ENCODE data around the gene LRRC8E.

LRRC8E gene

GRCh38 chr19:7867092-7867844 is 21.0 kb upstream of the LRRC8E start:
- in situ Hi-C loops (cut with MboI; ENCODE audit: low sequenced_read_pairs): no loop called here

DNA sequence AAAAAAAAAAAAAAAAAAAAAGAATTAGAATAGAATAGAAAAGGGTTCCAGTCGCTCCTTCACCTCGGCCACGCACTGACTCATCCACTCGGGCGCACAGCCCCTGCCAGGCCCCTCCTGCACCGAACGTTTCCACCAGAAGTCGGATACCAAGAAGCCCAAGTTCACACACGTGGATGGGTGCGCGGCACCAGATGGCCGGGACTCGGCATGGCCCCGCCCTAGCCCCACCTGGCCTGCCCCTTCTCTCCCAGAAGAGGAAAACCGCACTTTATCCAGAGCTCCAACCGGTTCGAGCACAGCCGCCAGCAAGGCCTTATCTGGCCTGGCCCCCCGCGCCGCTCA is 20.0 kb upstream of the LRRC8E start:
- in situ Hi-C loops (cut with MboI; ENCODE audit: low sequenced_read_pairs): no loop called here

- in situ Hi-C loops (cut with MboI; ENCODE audit: low sequenced_read_pairs): no loop called here
Observed at GRCh38 chr19:7868671-7869452, 19.4 kb upstream of the LRRC8E start.

DNA sequence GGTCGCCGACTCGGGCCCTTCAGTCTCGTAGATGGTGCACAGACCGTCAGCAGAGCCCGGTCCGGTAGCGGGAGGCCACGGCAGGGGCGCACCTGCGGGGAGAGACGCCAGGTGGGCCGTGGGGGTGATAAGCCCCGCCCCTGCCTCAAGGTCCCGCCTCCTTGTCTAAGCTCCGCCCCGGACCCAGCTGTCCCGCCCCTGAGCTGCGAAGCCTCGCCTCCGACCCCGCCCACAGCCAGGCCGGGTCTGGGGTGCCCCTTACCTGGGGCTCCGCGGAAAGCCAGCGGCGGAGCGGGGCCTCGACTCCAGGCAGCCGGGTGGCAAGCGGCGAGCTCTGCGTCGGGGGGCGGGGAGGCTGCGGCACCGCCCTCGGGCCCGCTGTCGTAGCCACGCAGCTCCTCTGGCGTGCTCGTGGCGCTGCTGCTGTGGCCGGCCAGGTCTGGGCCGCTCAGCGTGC is 18.8 kb upstream of the LRRC8E start:
- in situ Hi-C loops (cut with MboI; ENCODE audit: low sequenced_read_pairs): no loop called here

DNA sequence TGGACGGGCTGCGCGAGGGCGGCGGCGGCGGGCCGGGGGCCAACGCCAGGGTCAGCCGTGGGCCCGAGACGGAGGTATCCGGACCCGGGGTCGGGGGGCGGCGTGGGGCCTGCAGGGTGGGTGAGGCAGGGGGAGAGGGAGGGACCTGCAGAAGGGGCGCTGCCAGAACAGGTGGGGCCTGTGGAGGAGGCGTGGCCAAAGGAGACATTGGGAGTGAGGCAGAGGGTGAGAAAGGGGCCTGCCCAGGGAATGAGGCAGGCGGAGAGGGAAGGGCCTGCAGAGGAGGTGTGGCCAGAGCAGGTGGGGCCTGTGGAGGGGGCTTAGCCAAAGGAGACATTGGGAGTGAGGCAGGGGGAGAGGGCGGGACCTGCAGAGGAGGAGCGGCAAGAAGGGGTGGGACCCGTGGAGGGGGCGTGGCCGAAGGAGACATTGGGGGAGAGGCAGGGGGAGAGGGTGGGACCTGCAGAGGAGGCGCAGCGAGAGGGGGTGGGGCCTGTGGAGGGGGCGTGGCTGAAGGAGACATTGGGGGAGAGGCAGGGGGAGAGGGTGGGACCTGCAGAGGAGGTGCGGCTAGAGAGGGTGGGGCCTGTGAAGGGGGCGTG is 18.3 kb upstream of the LRRC8E start:
- in situ Hi-C loops (cut with MboI; ENCODE audit: low sequenced_read_pairs): no loop called here

- in situ Hi-C loops (cut with MboI; ENCODE audit: low sequenced_read_pairs): no loop called here
Observed at GRCh38 chr19:7870571-7871436, 17.5 kb upstream of the LRRC8E start.

DNA sequence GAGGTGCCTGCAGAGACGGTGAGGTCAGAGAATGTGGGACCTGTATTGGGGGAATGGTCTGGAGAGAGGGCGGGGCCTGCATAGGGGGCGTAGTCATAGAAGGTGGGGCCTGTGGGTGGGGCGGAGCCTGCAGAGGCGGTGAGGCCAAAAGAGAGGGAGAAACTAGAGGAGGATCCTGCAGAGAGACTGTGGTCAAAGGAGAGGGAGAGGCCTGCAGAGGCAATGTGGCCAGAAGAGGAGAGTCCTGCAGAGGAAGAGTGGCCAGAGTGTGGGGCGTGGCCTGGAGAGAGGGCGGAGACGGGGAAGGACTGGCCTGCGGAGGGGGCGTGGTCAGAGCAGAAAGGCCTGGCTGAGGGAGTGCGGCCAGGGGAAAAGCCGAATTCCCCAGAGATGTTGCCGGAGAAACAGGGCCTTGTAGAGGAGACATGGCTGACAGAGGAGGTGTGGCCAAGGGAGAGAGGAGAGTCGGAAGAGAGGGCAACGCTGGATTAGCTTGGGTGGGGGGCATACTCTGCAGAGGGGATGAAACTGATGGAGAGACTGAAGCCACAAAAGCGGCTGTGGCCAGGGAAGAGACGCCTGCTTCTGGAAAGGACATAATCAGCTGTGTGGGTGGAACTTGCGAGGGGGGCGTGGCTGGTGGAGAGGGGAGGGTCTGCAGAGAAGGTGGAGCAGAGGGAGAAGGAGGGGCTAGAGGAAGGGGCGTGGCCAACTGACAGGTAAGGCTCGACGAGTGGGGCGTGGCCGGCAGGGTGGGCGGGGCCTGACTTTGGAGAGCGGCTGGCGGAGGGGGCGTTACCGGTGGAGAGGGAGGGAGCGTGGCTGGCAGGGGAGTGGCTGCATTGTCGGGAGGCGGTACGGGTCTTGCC is 16.6 kb upstream of the LRRC8E start:
- in situ Hi-C loops (cut with MboI; ENCODE audit: low sequenced_read_pairs): no loop called here

GRCh38 chr19:7872306-7873204 is 15.8 kb upstream of the LRRC8E start:
- in situ Hi-C loops (cut with MboI; ENCODE audit: low sequenced_read_pairs): no loop called here

DNA sequence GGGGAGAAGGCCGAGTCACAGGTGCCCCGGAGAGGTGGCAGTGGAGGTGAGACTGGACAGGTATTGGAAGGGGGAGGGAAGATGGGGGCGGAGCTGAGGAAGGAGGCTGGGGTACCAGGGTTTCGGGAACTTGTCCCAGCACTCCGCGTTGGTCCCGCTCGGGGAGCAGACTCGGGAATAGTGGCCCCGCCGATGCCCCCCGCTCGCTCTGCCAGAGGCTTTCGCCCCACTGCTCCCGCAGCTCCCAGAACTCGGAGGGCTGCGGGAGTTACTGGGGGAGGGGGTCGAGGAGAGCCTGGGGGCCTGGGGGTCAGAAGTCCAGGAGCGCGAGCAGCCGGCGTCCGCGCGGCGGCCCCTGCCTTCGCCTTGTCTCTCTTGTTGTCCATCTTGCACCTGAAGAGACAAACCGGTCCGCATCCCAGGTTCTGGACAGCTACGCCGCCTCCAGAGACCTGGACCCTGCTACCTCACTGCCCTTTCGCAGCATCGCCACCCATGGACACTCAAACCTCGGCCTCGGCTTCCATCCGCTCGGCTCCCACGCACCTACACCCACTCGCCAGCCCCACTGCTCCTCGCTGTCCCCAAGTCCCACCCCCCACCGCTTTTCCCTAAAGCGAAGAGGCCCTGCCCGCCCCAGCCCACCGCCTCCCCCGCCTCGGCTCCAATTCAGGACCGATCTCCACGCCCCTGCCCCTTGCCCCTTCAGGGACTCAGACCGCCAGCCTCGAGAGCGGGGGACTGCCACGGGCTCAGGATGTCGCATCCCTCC is 14.8 kb upstream of the LRRC8E start:
- in situ Hi-C loops (cut with MboI; ENCODE audit: low sequenced_read_pairs): no loop called here

DNA sequence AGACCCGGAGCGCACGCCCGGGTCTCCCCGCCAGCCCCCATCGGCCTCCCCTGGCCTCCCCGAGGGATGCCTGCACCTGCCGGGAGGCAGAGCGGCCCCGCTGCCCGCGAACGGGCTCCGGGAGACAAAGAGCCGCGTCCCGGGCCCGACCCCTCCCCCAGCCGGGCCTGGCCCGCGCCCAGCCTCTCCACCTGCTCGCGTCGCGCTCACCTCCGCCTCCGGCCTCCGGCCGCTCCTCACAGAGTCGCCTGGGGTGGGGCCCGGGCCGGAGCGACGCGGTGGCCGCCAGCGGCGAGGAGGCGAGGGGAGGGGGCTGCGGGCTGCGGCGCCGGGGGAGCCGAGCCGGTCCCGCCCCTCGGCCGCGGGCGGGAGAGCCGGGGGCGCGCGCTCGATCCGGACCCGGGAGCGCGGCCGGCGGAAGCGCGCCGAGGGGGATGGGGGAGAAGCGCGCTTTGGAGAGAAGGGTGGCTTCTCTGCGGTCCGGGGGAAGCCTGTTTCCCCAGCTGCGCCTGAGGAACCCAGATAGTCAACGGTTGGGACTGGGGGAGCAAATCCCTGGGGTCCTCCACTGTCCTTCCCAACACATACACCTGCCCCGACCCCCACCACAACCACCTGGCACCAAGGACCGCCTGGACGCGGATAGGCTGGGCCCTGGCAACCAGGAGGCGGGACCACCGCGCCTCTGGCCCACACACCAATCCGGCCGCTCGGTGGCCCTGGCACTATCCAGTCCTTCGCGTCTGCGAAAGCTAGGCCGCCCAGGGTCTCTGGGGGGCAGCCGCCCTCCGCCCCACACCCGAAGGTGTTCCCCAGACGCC is 14.0 kb upstream of the LRRC8E start, which contains the start of gene PRR36:
Gene PRR36, minus strand, starts transcription at position 315 of the 821 bp plus-strand sequence. CDS start 701 bp downstream, outside the sequence.
- in situ Hi-C loops (cut with MboI; ENCODE audit: low sequenced_read_pairs): no loop called here

DNA sequence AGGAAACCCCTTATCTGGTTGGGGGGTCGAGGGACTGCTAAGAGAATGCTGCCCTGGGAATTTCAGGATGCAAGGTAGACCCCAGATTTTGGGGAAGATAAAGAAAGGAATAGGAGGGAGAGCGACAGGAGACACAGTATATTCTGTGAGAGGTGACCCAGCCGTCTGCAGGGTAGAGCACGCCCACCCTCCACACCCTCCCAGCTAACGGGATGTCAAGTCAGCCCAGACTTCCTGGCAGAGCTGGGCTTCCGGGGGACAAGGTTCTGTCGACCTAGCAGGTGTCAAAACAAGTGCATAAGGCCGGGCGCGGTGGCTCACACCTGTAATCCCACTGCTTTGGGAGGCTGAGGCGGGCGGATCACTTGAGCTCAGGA is 13.4 kb upstream of the LRRC8E start:
- in situ Hi-C loops (cut with MboI; ENCODE audit: low sequenced_read_pairs): no loop called here

DNA sequence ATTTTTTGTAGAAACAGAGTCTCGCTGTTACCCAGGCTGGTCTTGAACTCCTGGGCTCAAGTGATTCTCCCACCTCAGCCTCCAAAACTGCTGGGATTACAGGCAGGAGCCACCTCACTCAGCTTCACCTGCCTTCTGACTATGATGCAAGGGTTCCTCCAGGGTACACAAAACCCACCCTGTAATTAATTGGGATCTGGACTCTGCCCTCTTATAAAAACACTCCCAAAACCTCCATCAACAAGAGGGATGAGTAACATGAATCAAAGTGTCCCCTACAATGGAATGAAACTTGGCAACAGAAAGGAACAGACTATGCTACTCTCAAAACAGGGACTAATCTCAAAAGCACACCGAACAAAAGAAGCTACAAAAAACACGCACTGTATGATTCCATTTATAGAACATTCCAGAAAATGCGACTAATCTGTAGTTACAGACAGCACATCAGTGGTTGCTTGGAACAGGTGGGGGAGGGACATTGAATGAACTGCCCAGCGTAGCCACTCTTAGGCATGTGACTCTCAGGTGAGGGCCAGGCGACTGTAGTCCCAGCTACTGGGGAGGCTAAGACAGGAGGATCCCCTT is 11.0 kb upstream of the LRRC8E start:
- in situ Hi-C loops (cut with MboI; ENCODE audit: low sequenced_read_pairs): no loop called here

GRCh38 chr19:7879111-7879807 is 9.1 kb upstream of the LRRC8E start:
- in situ Hi-C loops (cut with MboI; ENCODE audit: low sequenced_read_pairs): no loop called here

GRCh38 chr19:7879836-7880235 is 8.5 kb upstream of the LRRC8E start:
- in situ Hi-C loops (cut with MboI; ENCODE audit: low sequenced_read_pairs): no loop called here

- in situ Hi-C loops (cut with MboI; ENCODE audit: low sequenced_read_pairs): no loop called here
Observed at GRCh38 chr19:7881910-7882309, 6.4 kb upstream of the LRRC8E start.

- in situ Hi-C loops (cut with MboI; ENCODE audit: low sequenced_read_pairs): no loop called here
Observed at GRCh38 chr19:7883105-7883504, 5.2 kb upstream of the LRRC8E start.

Data from HL-60/S4 (cell line).